Skeletal muscle cell (primary cell): ENCODE measurements around the gene AUH.
A peak's percentile ranks its signal among the peaks of the same experiment; 100 is the strongest.
"Not testable (repeated sequence)": the region's sequence is repeated elsewhere in the genome, so short reads cannot be mapped to it uniquely, and the experiment has no call there.

ENCODE experiments used
- DNase-seq: peaks from one replicate; pipeline ENCODE4 v3.0.0-alpha.2; 2010; ENCODE audit warnings: low read depth
- H3K4me3 ChIP-seq: 2 replicates; pipeline ENCODE4 v1.5.1; 2011; ENCODE audit warnings: low read depth, mild to moderate bottlenecking, control low read depth, low read length, moderate library complexity

Gene AUH

GRCh38 chr9:91220491-91221135 is 141.1 kb downstream of the AUH start:
- no peak overlapping the region for H3K4me3 ChIP-seq
- peak; percentile 29 for DNase-seq

- H3K4me3 ChIP-seq: no peak overlapping the region
- DNase-seq: no peak
Measured at GRCh38 chr9:91220021-91220420, 141.7 kb downstream of the AUH start.

GRCh38 chr9:91219557-91219956 is 142.2 kb downstream of the AUH start:
- no peak overlapping the region for H3K4me3 ChIP-seq
- DNase-seq: no peak

- H3K4me3 ChIP-seq: no peak overlapping the region
- no peak for DNase-seq
Measured at GRCh38 chr9:91217388-91217787, 144.3 kb downstream of the AUH start.

- H3K4me3 ChIP-seq: no peak overlapping the region
- no peak for DNase-seq
Measured at GRCh38 chr9:91214867-91215266, 146.9 kb downstream of the AUH start.

- no peak overlapping the region for H3K4me3 ChIP-seq
- DNase-seq: no peak
Measured at GRCh38 chr9:91214086-91214485, 147.6 kb downstream of the AUH start.

GRCh38 chr9:91212596-91213243 is 149.0 kb downstream of the AUH start:
- H3K4me3 ChIP-seq: no peak overlapping the region
- no peak for DNase-seq

- no peak overlapping the region for H3K4me3 ChIP-seq
- no peak for DNase-seq
Measured at GRCh38 chr9:91211919-91212318, 149.8 kb downstream of the AUH start.

- no peak overlapping the region for H3K4me3 ChIP-seq
- DNase-seq: no peak
Measured at GRCh38 chr9:91211414-91211813, 150.3 kb downstream of the AUH start.

- DNase-seq: no peak
- H3K4me3 ChIP-seq: no peak overlapping the region
Measured at GRCh38 chr9:91210318-91210717, 151.4 kb downstream of the AUH start.

- DNase-seq: no peak
- no peak overlapping the region for H3K4me3 ChIP-seq
Measured at GRCh38 chr9:91208837-91209236, 152.9 kb downstream of the AUH start.

GRCh38 chr9:91208419-91208745 is 153.3 kb downstream of the AUH start:
- no peak for DNase-seq
- H3K4me3 ChIP-seq: no peak overlapping the region

- DNase-seq: peak; percentile 69
Measured at GRCh38 chr9:91207729-91208418, 153.8 kb downstream of the AUH start.

GRCh38 chr9:91207397-91207728 is 154.4 kb downstream of the AUH start:
- H3K4me3 ChIP-seq: no peak overlapping the region

More at GRCh38 chr9:91207729-91208418, 153.8 kb downstream of the AUH start:
- H3K4me3 ChIP-seq: no peak overlapping the region

GRCh38 chr9:91206806-91207205 is 154.9 kb downstream of the AUH start:
- DNase-seq: no peak
- no peak overlapping the region for H3K4me3 ChIP-seq

More at GRCh38 chr9:91207397-91207728, 154.4 kb downstream of the AUH start:
- no peak for DNase-seq

GRCh38 chr9:91202736-91203283 is 158.9 kb downstream of the AUH start:
- no peak for DNase-seq
- no peak overlapping the region for H3K4me3 ChIP-seq

- DNase-seq: no peak
- no peak overlapping the region for H3K4me3 ChIP-seq
Measured at GRCh38 chr9:91200692-91201336, 160.9 kb downstream of the AUH start.

- no peak overlapping the region for H3K4me3 ChIP-seq
- DNase-seq: no peak
Measured at GRCh38 chr9:91199739-91200497, 161.8 kb downstream of the AUH start.

- DNase-seq, H3K4me3 ChIP-seq: not testable (repeated sequence)
Measured at GRCh38 chr9:91198881-91199280, 162.8 kb downstream of the AUH start.

GRCh38 chr9:91198405-91198804 is 163.3 kb downstream of the AUH start:
- H3K4me3 ChIP-seq: no peak overlapping the region
- DNase-seq: no peak
